GM21529 (cell line): Measurements from ENCODE around the gene HELZ.
"Not testable (repeated sequence)": the region's sequence is repeated elsewhere in the genome, so short reads cannot be mapped to it uniquely, and the experiment has no call there.

Experiments
- ATAC-seq: cut with Tn5 transposase; IDR thresholded peaks from one replicate; pipeline ENCODE4 v1.9.1; 2021; ENCODE audit not compliant: unreplicated experiment

Gene HELZ

GRCh38 chr17:67148352-67148751, 96.6 kb downstream of the HELZ start:
- ATAC-seq: no peak

GRCh38 chr17:67145183-67145805, 99.7 kb downstream of the HELZ start:
- no peak for ATAC-seq

GRCh38 chr17:67143318-67143717, 101.7 kb downstream of the HELZ start:
- ATAC-seq: no peak

- ATAC-seq: not testable (repeated sequence)
Observed at GRCh38 chr17:67142030-67142429, 103.0 kb downstream of the HELZ start.

GRCh38 chr17:67139784-67140665, 105.0 kb downstream of the HELZ start:
- no peak for ATAC-seq

- no peak for ATAC-seq
Observed at GRCh38 chr17:67139289-67139688, 105.7 kb downstream of the HELZ start.

- ATAC-seq: no peak
Observed at GRCh38 chr17:67138392-67138791, 106.6 kb downstream of the HELZ start.

- no peak for ATAC-seq
Observed at GRCh38 chr17:67137860-67138259, 107.1 kb downstream of the HELZ start.

- ATAC-seq: no peak
Observed at GRCh38 chr17:67137026-67137370, 108.0 kb downstream of the HELZ start.

GRCh38 chr17:67136191-67137025, 108.6 kb downstream of the HELZ start:
- no peak for ATAC-seq

GRCh38 chr17:67133161-67133560, 111.8 kb downstream of the HELZ start:
- no peak for ATAC-seq

- no peak for ATAC-seq
Observed at GRCh38 chr17:67132366-67132765, 112.6 kb downstream of the HELZ start.

GRCh38 chr17:67130768-67131167, 114.2 kb downstream of the HELZ start:
- no peak for ATAC-seq

- ATAC-seq: no peak
Observed at GRCh38 chr17:67129283-67129682, 115.7 kb downstream of the HELZ start.

- ATAC-seq: no peak
Observed at GRCh38 chr17:67128700-67129099, 116.3 kb downstream of the HELZ start.

- no peak for ATAC-seq
Observed at GRCh38 chr17:67127925-67128324, 117.1 kb downstream of the HELZ start.

- ATAC-seq: no peak
Observed at GRCh38 chr17:67126983-67127382, 118.0 kb downstream of the HELZ start.

GRCh38 chr17:67126543-67126942, 118.5 kb downstream of the HELZ start:
- ATAC-seq: not testable (repeated sequence)

- no peak for ATAC-seq
Observed at GRCh38 chr17:67125924-67126323, 119.1 kb downstream of the HELZ start.

- ATAC-seq: no peak
Observed at GRCh38 chr17:67125417-67125816, 119.6 kb downstream of the HELZ start.

GRCh38 chr17:67124450-67125148, 120.4 kb downstream of the HELZ start:
- ATAC-seq: no peak
